GM23338 (cell line): ENCODE data around the gene WT1.

Source experiments
- CREB1 ChIP-seq: fragments of 250-450 bp; sonication (Bioruptor Pico); IDR thresholded peaks from 2 replicates; pipeline ENCODE4 v1.5.0; 2020; ENCODE audit warnings: low read depth, mild to moderate bottlenecking, moderate library complexity
- CTCF ChIP-seq, 2 experiments: fragments of 200-600 bp in 1 of 2; sonication (generic) in 1 of 2; conservative IDR thresholded peaks; 2 replicates each; pipeline versions ENCODE4 v1.5.1 to v1.6.1; 2016 to 2017; ENCODE audit warnings: antibody characterized with exemption in 2 of 2, low read depth in 2 of 2, mild to moderate bottlenecking in 2 of 2, moderate library complexity in 1 of 2
- ETS1 ChIP-seq: IDR thresholded peaks from 2 replicates; pipeline ENCODE4 v1.6.1; 2016; ENCODE audit warnings: antibody characterized with exemption
- EZH2 ChIP-seq: fragments of 200-600 bp; sonication (generic); IDR thresholded peaks from one replicate; pipeline ENCODE4 v1.8.0; 2017; ENCODE audit warnings: antibody characterized with exemption, mild to moderate bottlenecking, low read depth; ENCODE audit not compliant: unreplicated experiment
- EZH2phosphoT487 ChIP-seq: fragments of 200-600 bp; sonication (generic); IDR thresholded peaks from one replicate; pipeline ENCODE4 v1.8.1; 2018; ENCODE audit warnings: antibody characterized with exemption; ENCODE audit not compliant: unreplicated experiment
- JUNB ChIP-seq: IDR thresholded peaks from one replicate; pipeline ENCODE4 v1.6.1; 2016; ENCODE audit warnings: antibody characterized with exemption; ENCODE audit not compliant: unreplicated experiment
- POLR2AphosphoS5 ChIP-seq: IDR thresholded peaks from 2 replicates; pipeline ENCODE4 v1.6.1; 2016; ENCODE audit warnings: antibody characterized with exemption, low read depth
- REST ChIP-seq: IDR thresholded peaks from one replicate; pipeline ENCODE4 v1.6.1; 2018; ENCODE audit warnings: antibody characterized with exemption; ENCODE audit not compliant: unreplicated experiment
- STAT1 ChIP-seq: IDR thresholded peaks from one replicate; pipeline ENCODE4 v1.6.1; 2016; ENCODE audit warnings: antibody characterized with exemption; ENCODE audit not compliant: unreplicated experiment
- ZNF114 ChIP-seq: fragments of 250-450 bp; sonication (Bioruptor Pico); IDR thresholded peaks from 2 replicates; pipeline ENCODE4 v1.5.0; 2020; ENCODE audit warnings: mild to moderate bottlenecking, moderate library complexity
- ZNF462 ChIP-seq: fragments of 250-450 bp; sonication (Bioruptor Pico); IDR thresholded peaks from 2 replicates; pipeline ENCODE4 v1.5.0; 2020; ENCODE audit warnings: mild to moderate bottlenecking, moderate library complexity

GRCh38 chr11:32429477-32429876, 5.9 kb downstream of the WT1 start:
- TF ChIP-seq EZH2 (no peak), CTCF (conservative IDR thresholded peaks at IDR 0.05; ENCODE audit: low read depth in 2 of 2) (no peak), REST (no peak), EZH2phosphoT487 (no peak), JUNB (no peak), ETS1 (no peak), POLR2AphosphoS5 (no peak), CREB1 (CRISPR knock-in tag) (no peak), STAT1 (no peak), ZNF462 (no peak), ZNF114 (CRISPR knock-in tag) (no peak)
